Mesothelial cell of epicardium (in vitro differentiated cells): ENCODE results near the gene SYT1. TPM values are rescaled to one million over a fixed set of nuclear protein-coding genes. Genes with fewer than 3 reads are reported as not detected.

Experiments used
- DNase-seq, 2 experiments: peaks; one replicate each; pipeline ENCODE4 v3.0.0; 2021; ENCODE audit warnings: low spot score in 2 of 2; ENCODE audit not compliant: unreplicated experiment in 2 of 2
- H3K27ac Mint-ChIP-seq: 2 replicates; pipeline ENCODE4 v1.8.0; 2021; ENCODE audit warnings: mixed read lengths
- H3K27me3 Mint-ChIP-seq: 2 replicates; pipeline ENCODE4 v1.8.0; 2021; ENCODE audit warnings: low read depth, mixed read lengths
- H3K36me3 Mint-ChIP-seq: 2 replicates; pipeline ENCODE4 v1.8.0; 2021; ENCODE audit warnings: mixed read lengths
- H3K4me1 Mint-ChIP-seq: 2 replicates; pipeline ENCODE4 v1.8.0; 2021; ENCODE audit warnings: mixed read lengths
- H3K4me3 Mint-ChIP-seq: 2 replicates; pipeline ENCODE4 v1.8.0; 2021; ENCODE audit warnings: mild to moderate bottlenecking, moderate library complexity, mixed read lengths
- H3K9me3 Mint-ChIP-seq: 2 replicates; pipeline ENCODE4 v1.8.0; 2021; ENCODE audit warnings: mixed read lengths
- total RNA-seq: library from RNA; stranded (reverse); gene quantifications from 3 replicates; pipeline ENCODE4 v1.2.1, GENCODE V29; 2021
- TF ChIP-seq, protein P1 (sequence below): fragments of 200-600 bp; sonication (generic); IDR thresholded peaks from one replicate; pipeline ENCODE4 v1.5.0; 2021; ENCODE audit warnings: antibody characterized with exemption; ENCODE audit not compliant: unreplicated experiment

SYT1 gene
- total RNA-seq, 1 donor from 2014 or later, result 13.6 TPM

DNA sequence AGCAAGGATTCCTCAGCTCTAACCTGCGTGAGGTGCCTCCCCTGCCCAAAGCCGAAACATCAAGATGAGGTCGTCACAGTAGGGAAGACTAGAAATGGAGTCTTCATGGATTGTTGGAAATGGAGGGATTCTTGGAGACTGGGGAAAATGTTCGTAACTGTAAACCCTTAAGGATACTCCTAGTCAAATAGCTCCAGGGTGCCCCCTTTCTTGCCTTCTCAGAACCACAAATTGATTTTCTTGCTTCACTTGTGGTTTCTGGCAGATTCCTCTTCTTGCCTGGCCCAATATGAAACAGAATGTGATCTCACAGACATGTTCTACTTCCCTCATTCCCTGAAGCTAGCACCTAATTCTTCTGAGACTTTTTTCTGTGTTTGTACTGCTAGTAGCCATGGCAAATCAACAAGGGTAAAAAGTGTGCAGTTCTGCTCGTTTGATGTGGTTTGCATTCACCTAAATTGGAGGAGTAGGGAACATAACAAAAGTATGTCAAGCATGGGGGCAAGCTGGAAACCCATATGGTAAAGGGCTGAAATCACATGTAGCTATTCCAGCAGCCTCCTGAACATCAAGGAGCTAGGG, 494.2 kb downstream of the SYT1 start:
- Mint-ChIP-seq H3K27me3 (no peaks in the 10 kb centered on the region), H3K4me1 (no peaks in the 10 kb centered on the region), H3K27ac (no peak overlapping the region), H3K9me3 (no peaks in the 10 kb centered on the region), H3K4me3 (no peak overlapping the region), H3K36me3 (peaks cover 3% of the 10 kb centered on the region)
- no peak for DNase-seq
- TF ChIP-seq, protein P1, sequence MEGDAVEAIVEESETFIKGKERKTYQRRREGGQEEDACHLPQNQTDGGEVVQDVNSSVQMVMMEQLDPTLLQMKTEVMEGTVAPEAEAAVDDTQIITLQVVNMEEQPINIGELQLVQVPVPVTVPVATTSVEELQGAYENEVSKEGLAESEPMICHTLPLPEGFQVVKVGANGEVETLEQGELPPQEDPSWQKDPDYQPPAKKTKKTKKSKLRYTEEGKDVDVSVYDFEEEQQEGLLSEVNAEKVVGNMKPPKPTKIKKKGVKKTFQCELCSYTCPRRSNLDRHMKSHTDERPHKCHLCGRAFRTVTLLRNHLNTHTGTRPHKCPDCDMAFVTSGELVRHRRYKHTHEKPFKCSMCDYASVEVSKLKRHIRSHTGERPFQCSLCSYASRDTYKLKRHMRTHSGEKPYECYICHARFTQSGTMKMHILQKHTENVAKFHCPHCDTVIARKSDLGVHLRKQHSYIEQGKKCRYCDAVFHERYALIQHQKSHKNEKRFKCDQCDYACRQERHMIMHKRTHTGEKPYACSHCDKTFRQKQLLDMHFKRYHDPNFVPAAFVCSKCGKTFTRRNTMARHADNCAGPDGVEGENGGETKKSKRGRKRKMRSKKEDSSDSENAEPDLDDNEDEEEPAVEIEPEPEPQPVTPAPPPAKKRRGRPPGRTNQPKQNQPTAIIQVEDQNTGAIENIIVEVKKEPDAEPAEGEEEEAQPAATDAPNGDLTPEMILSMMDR, result no peak

DNA sequence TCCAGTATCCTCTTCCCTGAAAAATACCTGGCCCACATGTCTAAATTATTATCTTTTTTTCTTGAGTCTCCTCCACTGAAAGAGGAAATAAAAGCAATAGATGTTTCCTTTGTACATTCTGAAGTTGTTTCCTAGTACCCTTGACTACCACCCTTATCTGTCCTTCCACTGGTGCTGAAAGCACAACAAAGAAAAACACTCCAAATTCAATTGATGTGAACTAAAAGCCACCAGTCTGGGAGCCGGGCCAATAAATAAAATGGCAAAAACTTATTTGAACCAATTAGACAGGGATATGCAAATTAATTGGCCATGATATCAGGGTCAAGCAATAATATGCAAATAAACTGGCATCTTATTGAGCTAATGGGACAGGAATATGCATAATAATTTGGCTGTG, 495.7 kb downstream of the SYT1 start:
- peaks cover 5% of the 10 kb centered on the region for H3K4me1 Mint-ChIP-seq
- DNase-seq, result no peak
- peaks cover 3% of the 10 kb centered on the region for H3K36me3 Mint-ChIP-seq
- H3K4me3 Mint-ChIP-seq, result no peak overlapping the region
- TF ChIP-seq, protein P1, result no peak
- H3K27me3 Mint-ChIP-seq, result no peaks in the 10 kb centered on the region
- H3K27ac Mint-ChIP-seq, result no peak overlapping the region
- H3K9me3 Mint-ChIP-seq, result no peaks in the 10 kb centered on the region

DNA sequence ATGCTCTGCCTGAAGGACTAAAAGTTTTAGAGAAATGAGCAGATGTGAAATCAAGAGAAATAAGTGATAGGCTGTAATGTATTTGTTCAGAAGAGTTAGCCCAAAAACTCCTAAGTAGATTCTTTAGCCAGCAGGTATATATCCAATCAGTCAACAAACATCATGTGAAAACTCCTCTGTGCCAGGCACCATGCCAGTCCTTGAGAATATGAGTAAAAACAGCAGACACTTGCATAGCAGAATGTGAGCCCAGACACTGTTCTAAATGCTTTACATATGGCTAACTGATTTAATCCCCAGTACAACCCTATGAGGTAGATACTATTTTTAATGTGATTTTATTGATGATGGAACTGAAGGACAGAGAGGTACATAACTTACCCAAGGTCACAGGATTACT, 496.4 kb downstream of the SYT1 start:
- Mint-ChIP-seq H3K36me3 (peaks cover 3% of the 10 kb centered on the region), H3K27me3 (no peaks in the 10 kb centered on the region), H3K4me1 (peaks cover 12% of the 10 kb centered on the region), H3K27ac (no peak overlapping the region), H3K4me3 (no peak overlapping the region), H3K9me3 (no peaks in the 10 kb centered on the region)
- no peak for DNase-seq
- TF ChIP-seq, protein P1, result no peak

DNA sequence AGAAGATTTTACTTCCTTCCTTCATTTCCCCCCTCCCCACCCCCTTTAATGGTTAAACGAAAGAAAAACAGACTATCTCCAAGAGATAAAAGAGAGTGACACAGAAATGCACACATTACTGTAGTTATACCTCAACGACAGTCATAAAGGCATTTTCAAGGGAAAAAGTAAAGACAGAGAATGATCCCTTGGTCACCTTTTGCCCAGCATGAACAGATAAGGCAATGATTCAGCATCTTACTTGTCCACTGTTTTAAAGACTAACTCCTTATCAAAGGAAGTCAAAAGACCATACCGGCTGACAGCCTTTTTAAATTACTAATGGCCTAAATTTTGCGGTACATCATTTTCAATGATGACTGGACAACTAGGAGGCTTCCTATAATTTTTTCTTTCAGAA, 499.6 kb downstream of the SYT1 start:
- Mint-ChIP-seq H3K27ac (no peak overlapping the region), H3K4me1 (peaks cover 30% of the 10 kb centered on the region), H3K36me3 (peaks cover 3% of the 10 kb centered on the region), H3K9me3 (no peaks in the 10 kb centered on the region), H3K4me3 (no peak overlapping the region), H3K27me3 (no peaks in the 10 kb centered on the region)
- no peak for DNase-seq
- TF ChIP-seq, protein P1, result no peak

DNA sequence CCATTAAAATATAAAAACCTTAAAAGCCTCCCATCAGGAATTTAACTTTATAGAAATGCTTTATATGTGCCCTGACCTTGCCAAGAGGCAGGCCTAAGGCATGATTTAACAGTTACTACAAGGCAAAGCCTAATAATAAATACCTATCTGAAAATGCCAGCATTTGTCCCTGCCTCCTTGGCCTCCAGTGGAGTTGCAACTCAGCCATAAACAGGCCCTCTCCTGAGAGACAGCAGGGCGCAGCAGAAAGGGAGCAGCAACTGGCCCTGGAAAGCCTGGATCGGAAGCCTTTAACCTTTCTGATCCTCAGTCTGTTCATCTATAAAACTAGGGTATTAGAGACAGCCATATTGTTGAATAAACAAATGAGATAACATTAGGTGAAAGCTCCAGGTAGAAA, 501.8 kb downstream of the SYT1 start:
- TF ChIP-seq, protein P1, result no peak
- no peaks in the 10 kb centered on the region for H3K27me3 Mint-ChIP-seq
- H3K27ac Mint-ChIP-seq, result peak overlapping the region; percentile 70
- H3K4me3 Mint-ChIP-seq, result no peak overlapping the region
- H3K9me3 Mint-ChIP-seq, result no peaks in the 10 kb centered on the region
- peaks cover 45% of the 10 kb centered on the region for H3K4me1 Mint-ChIP-seq
- no peak for DNase-seq
- peaks cover 3% of the 10 kb centered on the region for H3K36me3 Mint-ChIP-seq
